ENCODE data around the gene CEACAM16.

DNA sequence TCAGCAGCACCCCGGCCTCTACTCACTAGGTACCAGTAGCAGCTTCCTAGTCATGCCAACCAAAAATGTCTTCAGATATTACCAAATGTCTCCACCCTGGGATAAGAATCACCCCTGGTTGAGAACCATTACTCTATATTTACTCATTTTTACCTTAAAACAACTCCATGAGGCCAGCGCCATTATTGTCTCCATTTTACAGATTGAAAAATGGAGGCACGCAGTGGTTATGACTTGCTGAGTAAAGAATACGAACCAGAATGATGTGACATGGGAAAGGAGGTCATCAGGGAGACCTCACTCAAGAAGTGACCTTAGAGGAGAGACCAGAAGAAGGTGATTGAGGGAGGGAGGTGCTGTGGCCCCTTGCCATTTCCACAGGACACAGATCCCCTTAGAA is 25.4 kb upstream of the CEACAM16 start:
- TF ChIP-seq, protein P1, sequence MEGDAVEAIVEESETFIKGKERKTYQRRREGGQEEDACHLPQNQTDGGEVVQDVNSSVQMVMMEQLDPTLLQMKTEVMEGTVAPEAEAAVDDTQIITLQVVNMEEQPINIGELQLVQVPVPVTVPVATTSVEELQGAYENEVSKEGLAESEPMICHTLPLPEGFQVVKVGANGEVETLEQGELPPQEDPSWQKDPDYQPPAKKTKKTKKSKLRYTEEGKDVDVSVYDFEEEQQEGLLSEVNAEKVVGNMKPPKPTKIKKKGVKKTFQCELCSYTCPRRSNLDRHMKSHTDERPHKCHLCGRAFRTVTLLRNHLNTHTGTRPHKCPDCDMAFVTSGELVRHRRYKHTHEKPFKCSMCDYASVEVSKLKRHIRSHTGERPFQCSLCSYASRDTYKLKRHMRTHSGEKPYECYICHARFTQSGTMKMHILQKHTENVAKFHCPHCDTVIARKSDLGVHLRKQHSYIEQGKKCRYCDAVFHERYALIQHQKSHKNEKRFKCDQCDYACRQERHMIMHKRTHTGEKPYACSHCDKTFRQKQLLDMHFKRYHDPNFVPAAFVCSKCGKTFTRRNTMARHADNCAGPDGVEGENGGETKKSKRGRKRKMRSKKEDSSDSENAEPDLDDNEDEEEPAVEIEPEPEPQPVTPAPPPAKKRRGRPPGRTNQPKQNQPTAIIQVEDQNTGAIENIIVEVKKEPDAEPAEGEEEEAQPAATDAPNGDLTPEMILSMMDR (IDR thresholded peaks at IDR 0.05 in 4 of 5, conservative IDR thresholded peaks at IDR 0.05 in 1 of 5), result no peak
- no peak for TF ChIP-seq POLR2A (IDR thresholded peaks at IDR 0.05)
